EL (cell line): Measurements from ENCODE around the gene CRACDL.
"Not testable (repeated sequence)": the region's sequence is repeated elsewhere in the genome, so short reads cannot be mapped to it uniquely, and the experiment has no call there.

Experiments
- DNase-seq: peaks from one replicate; pipeline ENCODE4 v3.0.0-alpha.2; 2016

CRACDL gene

GRCh38 chr2:98882368-98882767, 53.7 kb downstream of the CRACDL start:
- no peak for DNase-seq

GRCh38 chr2:98881153-98881650, 54.8 kb downstream of the CRACDL start:
- DNase-seq = no peak

- no peak for DNase-seq
Measured at GRCh38 chr2:98880266-98881152, 55.5 kb downstream of the CRACDL start.

GRCh38 chr2:98877658-98878057, 58.4 kb downstream of the CRACDL start:
- DNase-seq = not testable (repeated sequence)

GRCh38 chr2:98876741-98877140, 59.3 kb downstream of the CRACDL start:
- DNase-seq = no peak

GRCh38 chr2:98875746-98876145, 60.3 kb downstream of the CRACDL start:
- no peak for DNase-seq

- DNase-seq = no peak
Measured at GRCh38 chr2:98875081-98875728, 60.8 kb downstream of the CRACDL start.

- DNase-seq = no peak
Measured at GRCh38 chr2:98874186-98874689, 61.8 kb downstream of the CRACDL start.

GRCh38 chr2:98872526-98872925, 63.5 kb downstream of the CRACDL start:
- DNase-seq = no peak

GRCh38 chr2:98871506-98871905, 64.5 kb downstream of the CRACDL start:
- DNase-seq = no peak

- no peak for DNase-seq
Measured at GRCh38 chr2:98870516-98871158, 65.4 kb downstream of the CRACDL start.

GRCh38 chr2:98869870-98870269, 66.2 kb downstream of the CRACDL start:
- no peak for DNase-seq

- no peak for DNase-seq
Measured at GRCh38 chr2:98869272-98869641, 66.8 kb downstream of the CRACDL start.

GRCh38 chr2:98868548-98869271, 67.3 kb downstream of the CRACDL start:
- DNase-seq = no peak

- DNase-seq = peak; percentile 12
Measured at GRCh38 chr2:98867539-98868309, 68.3 kb downstream of the CRACDL start.

- DNase-seq = no peak
Measured at GRCh38 chr2:98866033-98866432, 70.0 kb downstream of the CRACDL start.

GRCh38 chr2:98861601-98862000, 74.4 kb downstream of the CRACDL start:
- DNase-seq = no peak

GRCh38 chr2:98859323-98859722, 76.7 kb downstream of the CRACDL start:
- no peak for DNase-seq

GRCh38 chr2:98857001-98857400, 79.0 kb downstream of the CRACDL start:
- no peak for DNase-seq

- no peak for DNase-seq
Measured at GRCh38 chr2:98854682-98855081, 81.3 kb downstream of the CRACDL start.

GRCh38 chr2:98852932-98853331, 83.1 kb downstream of the CRACDL start:
- DNase-seq = no peak

- no peak for DNase-seq
Measured at GRCh38 chr2:98850074-98850473, 86.0 kb downstream of the CRACDL start.
